ENCODE measurements around the gene SLC6A6. TPM values are rescaled to one million over a fixed set of nuclear protein-coding genes. Genes with fewer than 3 reads are reported as not detected.
"Not testable (repeated sequence)": the region's sequence is repeated elsewhere in the genome, so short reads cannot be mapped to it uniquely, and the experiment has no call there.

The SLC6A6 gene
- total RNA-seq, 6 experiments from 2014 or later, result 1.5 to 8.2 (median 4.1) TPM

DNA sequence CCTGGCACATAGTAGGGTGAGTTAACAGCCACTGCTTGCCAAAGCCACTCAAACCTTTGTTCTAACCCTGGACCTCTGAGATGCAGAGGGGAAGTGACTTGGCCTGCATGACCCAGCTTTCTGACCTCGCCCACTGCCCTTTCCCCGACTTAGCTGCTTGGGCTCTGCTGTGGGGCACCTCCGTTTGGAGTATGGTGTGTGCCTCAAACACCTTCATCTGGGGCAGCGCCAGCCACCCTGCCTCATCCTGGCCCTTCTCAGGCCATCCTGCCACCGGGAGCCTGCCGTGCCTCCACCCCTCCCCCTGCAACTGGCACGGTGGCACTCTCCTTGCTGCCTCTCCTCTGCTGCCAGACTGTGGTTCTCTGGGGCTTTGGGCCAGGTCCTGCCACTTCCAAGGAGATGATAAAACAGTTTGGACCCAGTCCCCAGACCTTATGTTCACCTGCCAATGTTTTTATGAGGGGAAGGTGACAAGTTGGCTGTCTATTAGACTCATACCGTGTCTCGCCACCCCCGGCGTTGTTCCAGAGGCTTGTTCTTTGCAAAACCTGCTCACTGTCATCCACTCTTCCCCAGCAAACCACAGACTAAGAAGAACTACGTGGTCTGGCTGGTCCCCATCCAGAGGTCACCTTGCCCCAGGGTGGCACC is 32.2 kb downstream of the SLC6A6 start:
- intact Hi-C loops (cut with DNase I), result no loop called here
- DNase-seq, result no peak
- Histone ChIP-seq H3K36me3 (no peaks in the 10 kb centered on the region), H3K9me3 (no peaks in the 10 kb centered on the region), H3K27me3 (peaks cover 0 to 8% of the 10 kb centered on the region in 2 donors), H3K4me1 (peaks cover 0 to 2% (median 0%) of the 10 kb centered on the region in 4 donors), H3K27ac (no peak overlapping the region), H3K4me3 (no peak overlapping the region)
- ATAC-seq, result peak; percentile 6 to 16 (median 8)
- no peak for TF ChIP-seq POLR2A (IDR thresholded peaks at IDR 0.05)
- TF ChIP-seq, protein P1, sequence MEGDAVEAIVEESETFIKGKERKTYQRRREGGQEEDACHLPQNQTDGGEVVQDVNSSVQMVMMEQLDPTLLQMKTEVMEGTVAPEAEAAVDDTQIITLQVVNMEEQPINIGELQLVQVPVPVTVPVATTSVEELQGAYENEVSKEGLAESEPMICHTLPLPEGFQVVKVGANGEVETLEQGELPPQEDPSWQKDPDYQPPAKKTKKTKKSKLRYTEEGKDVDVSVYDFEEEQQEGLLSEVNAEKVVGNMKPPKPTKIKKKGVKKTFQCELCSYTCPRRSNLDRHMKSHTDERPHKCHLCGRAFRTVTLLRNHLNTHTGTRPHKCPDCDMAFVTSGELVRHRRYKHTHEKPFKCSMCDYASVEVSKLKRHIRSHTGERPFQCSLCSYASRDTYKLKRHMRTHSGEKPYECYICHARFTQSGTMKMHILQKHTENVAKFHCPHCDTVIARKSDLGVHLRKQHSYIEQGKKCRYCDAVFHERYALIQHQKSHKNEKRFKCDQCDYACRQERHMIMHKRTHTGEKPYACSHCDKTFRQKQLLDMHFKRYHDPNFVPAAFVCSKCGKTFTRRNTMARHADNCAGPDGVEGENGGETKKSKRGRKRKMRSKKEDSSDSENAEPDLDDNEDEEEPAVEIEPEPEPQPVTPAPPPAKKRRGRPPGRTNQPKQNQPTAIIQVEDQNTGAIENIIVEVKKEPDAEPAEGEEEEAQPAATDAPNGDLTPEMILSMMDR (IDR thresholded peaks at IDR 0.05), result no peak
- 27% methylated on average over 9 of the region's 12 CpGs for WGBS (ENCODE audit: insufficient coverage, low coverage, low lambda C conversion rate, missing lambda C conversion rate)

DNA sequence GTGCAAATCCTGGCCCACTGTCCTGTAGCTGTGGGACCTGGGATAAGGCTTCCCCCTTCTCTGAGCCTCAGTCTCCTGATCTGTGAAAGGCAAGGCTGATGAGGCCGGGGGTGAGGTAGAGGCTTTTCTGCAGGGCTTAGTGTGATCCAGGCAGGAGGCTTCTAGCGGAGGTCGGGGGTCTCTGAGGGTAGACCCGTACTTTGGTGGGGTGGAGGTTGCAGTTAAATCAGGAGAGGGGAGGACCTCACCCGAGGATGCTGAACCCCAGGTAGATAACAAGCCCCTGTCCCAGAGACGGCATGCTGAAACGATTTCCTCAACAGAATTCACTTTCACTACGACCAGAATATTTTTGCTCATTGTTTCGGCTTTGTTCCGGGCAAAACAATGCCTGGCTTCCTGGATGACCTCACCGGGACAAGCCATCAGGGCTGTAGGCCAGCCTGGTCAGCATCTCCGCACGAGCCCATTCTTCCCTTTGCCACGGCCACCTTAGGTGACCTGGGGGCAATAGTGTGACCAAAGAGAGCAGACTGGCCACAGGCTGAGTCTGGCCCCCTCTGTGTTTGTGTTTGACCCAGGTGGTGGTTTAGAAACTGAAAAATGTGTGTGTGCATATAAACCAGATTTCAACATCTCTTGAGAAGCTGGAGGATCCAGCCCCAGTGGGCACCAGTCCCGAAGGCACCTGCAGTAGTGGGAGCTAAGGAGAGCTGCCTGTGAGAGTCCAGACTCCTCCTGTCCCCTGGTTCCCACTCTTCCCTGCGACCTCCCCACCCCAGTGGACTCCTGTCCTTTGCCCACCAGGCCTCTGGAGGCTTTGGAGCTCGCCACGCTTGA is 33.0 kb downstream of the SLC6A6 start:
- WGBS (ENCODE audit: insufficient coverage, low coverage, low lambda C conversion rate, missing lambda C conversion rate), result 60% methylated on average over 12 of the region's 18 CpGs
- Histone ChIP-seq H3K36me3 (no peaks in the 10 kb centered on the region), H3K4me1 (peaks cover 0 to 2% (median 0%) of the 10 kb centered on the region in 4 donors), H3K9me3 (no peaks in the 10 kb centered on the region), H3K27me3 (peaks cover 0 to 8% of the 10 kb centered on the region in 2 donors), H3K4me3 (no peak overlapping the region), H3K27ac (no peak overlapping the region)
- ATAC-seq (peak in 3 of 4 donors; percentile 7 to 26 (median 18)), DNase-seq (no peak)
- TF ChIP-seq, protein P1 (IDR thresholded peaks at IDR 0.05), result no peak
- no peak for TF ChIP-seq POLR2A (IDR thresholded peaks at IDR 0.05)
- intact Hi-C loops (cut with DNase I), result no loop called here

DNA sequence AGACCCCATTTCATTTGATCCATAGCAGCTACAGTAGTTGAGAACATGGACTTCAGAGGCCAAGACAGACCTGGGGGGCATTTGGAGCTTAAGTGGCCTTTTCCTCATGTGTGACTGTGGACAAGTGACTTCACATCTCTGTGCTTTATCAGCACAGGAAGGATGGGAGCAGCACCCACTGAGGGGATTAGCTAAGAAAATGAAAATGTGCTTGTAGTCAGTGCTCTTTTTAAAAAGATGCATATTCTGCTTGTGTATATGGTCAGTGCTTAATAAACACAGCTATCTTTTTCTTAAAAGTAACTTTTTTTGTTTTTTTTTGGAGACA is 34.5 kb downstream of the SLC6A6 start:
- H3K4me1 ChIP-seq, result peaks cover 0 to 2% (median 0%) of the 10 kb centered on the region in 4 donors

DNA sequence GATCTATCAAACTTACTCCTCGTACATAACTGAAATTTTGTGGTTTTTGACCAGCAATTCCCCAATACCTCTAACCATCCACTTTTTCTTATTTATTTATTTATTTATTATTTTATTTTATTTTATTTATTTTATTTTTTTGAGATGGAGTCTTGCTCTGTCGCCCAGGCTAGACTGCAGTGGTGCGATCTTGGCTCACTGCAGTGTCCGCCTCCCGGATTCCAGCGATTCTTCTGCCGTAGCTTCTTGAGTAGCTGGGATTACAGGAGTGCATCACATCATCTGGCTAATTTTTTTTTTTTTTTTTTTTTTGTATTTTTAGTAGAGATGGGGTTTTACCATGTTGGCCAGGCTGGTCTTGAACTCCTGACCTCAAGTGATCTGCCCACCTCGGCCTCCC is 35.3 kb downstream of the SLC6A6 start:
- 68% methylated on average over 8 of the region's 8 CpGs for WGBS (ENCODE audit: insufficient coverage, low coverage, low lambda C conversion rate, missing lambda C conversion rate)
- ATAC-seq; H3K4me1 ChIP-seq; H3K27ac ChIP-seq; H3K36me3 ChIP-seq; H3K27me3 ChIP-seq; DNase-seq; intact Hi-C loops (cut with DNase I); H3K4me3 ChIP-seq; H3K9me3 ChIP-seq: not testable (repeated sequence)

More for the DNA sequence above, 34.5 kb downstream of the SLC6A6 start:
- H3K27me3 ChIP-seq, result peaks cover 0 to 5% of the 10 kb centered on the region in 2 donors
- no peak overlapping the region for H3K27ac ChIP-seq
- H3K4me3 ChIP-seq, result no peak overlapping the region
- no peaks in the 10 kb centered on the region for H3K36me3 ChIP-seq
- H3K9me3 ChIP-seq, result no peaks in the 10 kb centered on the region
- no peak for TF ChIP-seq POLR2A (IDR thresholded peaks at IDR 0.05)
- TF ChIP-seq, protein P1 (IDR thresholded peaks at IDR 0.05), result no peak
- intact Hi-C loops (cut with DNase I), result no loop called here
- ATAC-seq (no peak), DNase-seq (no peak)

DNA sequence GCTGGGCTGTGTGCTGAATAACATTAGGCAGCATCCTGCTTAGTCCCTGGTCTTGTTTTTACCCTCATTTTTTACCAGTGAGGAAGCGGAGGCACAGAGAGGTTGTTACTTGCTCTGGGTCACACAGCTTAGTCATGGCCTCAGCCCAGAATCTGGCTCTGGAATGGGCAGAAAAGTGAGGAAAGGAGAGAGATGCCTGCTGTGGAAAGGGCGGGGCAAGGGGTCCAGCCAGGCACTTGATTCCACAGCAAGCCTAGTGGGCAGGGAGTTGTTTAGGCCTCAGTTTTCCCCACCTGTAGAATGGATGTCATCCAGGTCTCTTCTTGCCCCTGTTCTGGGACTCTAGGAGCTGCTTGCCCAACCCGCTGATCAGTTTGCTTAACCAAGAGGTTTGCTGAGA is 35.9 kb downstream of the SLC6A6 start:
- TF ChIP-seq POLR2A (IDR thresholded peaks at IDR 0.05), result no peak
- TF ChIP-seq, protein P1 (IDR thresholded peaks at IDR 0.05), result no peak
- 79% methylated on average over 2 of the region's 3 CpGs for WGBS (ENCODE audit: insufficient coverage, low coverage, low lambda C conversion rate, missing lambda C conversion rate)
- no peaks in the 10 kb centered on the region for H3K4me1 ChIP-seq
- H3K27me3 ChIP-seq, result peaks cover 0 to 5% of the 10 kb centered on the region in 2 donors
- H3K36me3 ChIP-seq, result no peaks in the 10 kb centered on the region
- no peak for ATAC-seq
- no peak overlapping the region for H3K27ac ChIP-seq
- intact Hi-C loops (cut with DNase I), result no loop called here
- no peak overlapping the region for H3K4me3 ChIP-seq
- H3K9me3 ChIP-seq, result no peaks in the 10 kb centered on the region
- DNase-seq, result no peak
